Prostate gland (tissue), 2 donors: ENCODE measurements around the gene DENND4B. TPM values are rescaled to one million over a fixed set of nuclear protein-coding genes. Genes with fewer than 3 reads are reported as not detected.

Source experiments
- DNase-seq: peaks from one replicate; pipeline ENCODE4 v3.0.0-alpha.2; 2019; ENCODE audit warnings: low spot score
- H3K27ac ChIP-seq, 2 donors: fragments of 200-600 bp; sonication (generic); 2 replicates each; pipeline ENCODE4 v1.5.1; 2017 to 2019
- H3K27me3 ChIP-seq: fragments of 200-600 bp; sonication (generic); replicated peaks from 2 replicates; pipeline ENCODE4 v1.5.1; 2019; ENCODE audit not compliant: insufficient read depth
- H3K36me3 ChIP-seq, 2 donors: fragments of 200-600 bp; sonication (generic); 1 replicate in 1 of 2; 2 replicates in 1 of 2; pipeline versions ENCODE4 v1.5.1 to v1.8.1; 2017 to 2019
- H3K4me1 ChIP-seq: fragments of 200-600 bp; sonication (generic); replicated peaks from 2 replicates; pipeline ENCODE4 v1.5.1; 2019
- H3K4me3 ChIP-seq, 2 donors: fragments of 200-600 bp; sonication (generic); 2 replicates each; pipeline ENCODE4 v1.5.1; 2017 to 2019
- H3K9me3 ChIP-seq: fragments of 200-600 bp; sonication (generic); 2 replicates; pipeline ENCODE4 v1.5.1; 2017
- CTCF ChIP-seq, 4 experiments: fragments of 200-600 bp in 2 of 4; fragments of 450-650 bp in 2 of 4; sonication (generic) in 2 of 4; IDR thresholded peaks; 1 replicate in 3 of 4; 2 replicates in 1 of 4; pipeline ENCODE4 v1.5.1; 2016 to 2019; ENCODE audit warnings: antibody characterized with exemption in 4 of 4, mild to moderate bottlenecking in 2 of 4, moderate library complexity in 2 of 4
- POLR2A ChIP-seq: fragments of 450-650 bp; IDR thresholded peaks from one replicate; pipeline ENCODE4 v1.6.1; 2016; ENCODE audit warnings: antibody characterized with exemption, mild to moderate bottlenecking
- POLR2AphosphoS5 ChIP-seq: sonication (generic); formaldehyde crosslinking; IDR thresholded peaks from one replicate; pipeline ENCODE4 v1.6.1; 2017; ENCODE audit warnings: antibody characterized with exemption
- WGBS: methylation state at CpG from one replicate; pipeline ENCODE4 v1.1.5; 2018; 5-methylcytosine and 5-hydroxymethylcytosine counted together
- intact Hi-C: fragments of 100-400 bp; cut with DNase I; formaldehyde crosslinking; loops from one replicate; pipeline ENCODE4 v1.14.2; 2022
- total RNA-seq, 2 donors: library from RNA; depleted of rRNA; stranded (reverse); fragments of >200 nt; gene quantifications; one replicate each; pipeline ENCODE4 v1.1.0, GENCODE V29; 2016

DENND4B gene
- total RNA-seq, 2 donors from 2014 or later, result 18.1 to 28.3 TPM

GRCh38 chr1:153976819-153977249 is 30.3 kb upstream of the DENND4B start:
- H3K4me1 ChIP-seq, result no peaks in the 10 kb centered on the region
- peak overlapping the region; percentile 96 for H3K27ac ChIP-seq
- intact Hi-C loops, result no loop called here
- H3K27me3 ChIP-seq, result no peaks in the 10 kb centered on the region
- H3K36me3 ChIP-seq, result no peaks in the 10 kb centered on the region
- DNase-seq, result peak; percentile 24
- WGBS, result under 1% methylated on average over 16 of the region's 16 CpGs
- TF ChIP-seq POLR2A (no peak), POLR2AphosphoS5 (no peak), CTCF (IDR thresholded peaks at IDR 0.05) (no peak)
- no peaks in the 10 kb centered on the region for H3K9me3 ChIP-seq
- H3K4me3 ChIP-seq, result peak overlapping the region; percentile 96 to 98

DNA sequence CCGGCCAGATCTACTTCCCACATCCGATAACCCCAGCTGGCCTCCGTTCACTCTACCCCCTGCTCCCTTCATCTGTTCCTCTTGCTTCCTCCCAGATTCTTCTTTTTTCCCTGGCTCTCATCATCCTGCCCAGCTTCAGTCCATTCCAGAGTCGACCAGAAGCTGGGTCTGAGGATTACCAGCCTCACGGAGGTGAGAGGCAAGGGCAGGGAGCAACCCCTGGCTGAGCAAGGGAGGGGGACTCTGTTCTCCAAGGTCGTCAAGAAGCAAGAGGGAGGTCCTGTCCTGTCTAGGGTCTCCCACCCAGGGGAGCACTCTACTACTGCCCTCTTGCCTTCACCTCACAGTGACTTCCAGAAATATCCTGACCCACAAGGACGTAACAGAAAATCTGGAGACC is 27.0 kb upstream of the DENND4B start:
- WGBS, result 77% methylated on average over 7 of the region's 7 CpGs
- DNase-seq, result no peak
- Histone ChIP-seq H3K27ac (no peak overlapping the region), H3K36me3 (no peaks in the 10 kb centered on the region), H3K4me1 (no peaks in the 10 kb centered on the region), H3K9me3 (no peaks in the 10 kb centered on the region), H3K4me3 (no peak overlapping the region), H3K27me3 (no peaks in the 10 kb centered on the region)
- no peak for TF ChIP-seq POLR2AphosphoS5
- TF ChIP-seq CTCF (IDR thresholded peaks at IDR 0.05), result no peak
- TF ChIP-seq POLR2A, result no peak
- intact Hi-C loops, result no loop called here

- Histone ChIP-seq H3K4me3 (no peak overlapping the region), H3K9me3 (no peaks in the 10 kb centered on the region), H3K4me1 (no peaks in the 10 kb centered on the region), H3K27ac (no peak overlapping the region), H3K36me3 (no peaks in the 10 kb centered on the region), H3K27me3 (no peaks in the 10 kb centered on the region)
- WGBS, result 89% methylated on average over 3 of the region's 3 CpGs
- intact Hi-C loops, result no loop called here
- DNase-seq, result no peak
- TF ChIP-seq POLR2AphosphoS5, result no peak
- no peak for TF ChIP-seq POLR2A
- TF ChIP-seq CTCF (IDR thresholded peaks at IDR 0.05), result no peak
Measured at GRCh38 chr1:153973071-153973470, 26.6 kb upstream of the DENND4B start.

- H3K27ac ChIP-seq, result peak overlapping the region in 1 of 2 donors; percentile 97
- no peak for TF ChIP-seq POLR2A
- no peak for TF ChIP-seq CTCF (IDR thresholded peaks at IDR 0.05)
- TF ChIP-seq POLR2AphosphoS5, result no peak
- H3K27me3 ChIP-seq, result no peaks in the 10 kb centered on the region
- H3K4me3 ChIP-seq, result no peak overlapping the region
- intact Hi-C loops, result no loop called here
- WGBS, result 88% methylated on average over 2 of the region's 2 CpGs
- H3K4me1 ChIP-seq, result peaks cover 3% of the 10 kb centered on the region
- no peaks in the 10 kb centered on the region for H3K36me3 ChIP-seq
- no peaks in the 10 kb centered on the region for H3K9me3 ChIP-seq
- DNase-seq, result no peak
Measured at GRCh38 chr1:153970346-153970745, 23.8 kb upstream of the DENND4B start.

DNA sequence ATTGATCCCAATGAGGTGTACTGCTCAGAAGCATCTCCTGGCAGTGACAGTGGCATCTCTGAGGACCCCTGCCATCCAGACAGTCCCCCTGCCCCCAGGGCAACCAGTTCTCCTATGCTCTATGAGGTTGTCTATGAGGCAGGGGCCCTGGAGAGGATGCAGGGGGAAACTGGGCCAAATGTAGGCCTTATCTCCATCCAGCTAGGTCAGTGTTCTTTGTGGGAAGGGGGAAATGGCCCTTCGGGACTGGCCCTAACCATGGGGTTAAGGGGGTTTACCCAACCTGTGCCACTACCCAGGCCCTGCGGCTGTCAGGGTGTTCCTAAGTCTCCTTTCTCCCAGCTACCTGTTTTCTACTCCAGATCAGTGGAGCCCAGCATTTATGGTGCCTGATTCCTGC is 22.5 kb upstream of the DENND4B start:
- H3K36me3 ChIP-seq, result no peaks in the 10 kb centered on the region
- 64% methylated on average over 2 of the region's 2 CpGs for WGBS
- H3K27me3 ChIP-seq, result no peaks in the 10 kb centered on the region
- intact Hi-C loops, result no loop called here
- no peaks in the 10 kb centered on the region for H3K9me3 ChIP-seq
- H3K4me3 ChIP-seq, result peak overlapping the region; percentile 60 to 65
- no peak for TF ChIP-seq POLR2A
- no peak for TF ChIP-seq CTCF (IDR thresholded peaks at IDR 0.05)
- no peak for TF ChIP-seq POLR2AphosphoS5
- peaks cover 4% of the 10 kb centered on the region for H3K4me1 ChIP-seq
- no peak for DNase-seq
- H3K27ac ChIP-seq, result peak overlapping the region; percentile 97
